Measurements from ENCODE around the gene RBX1. TPM values are rescaled to one million over a fixed set of nuclear protein-coding genes. Genes with fewer than 3 reads are reported as not detected.
A peak's percentile ranks its signal among the peaks of the same experiment; 100 is the strongest.

The RBX1 gene
- polyA plus RNA-seq, 4 donors: 38.7 to 87.4 (median 67.9) TPM

- Histone ChIP-seq H3K36me3 (ENCODE audit: control insufficient read depth in 3 of 3, insufficient read depth in 2 of 3, low read depth in 1 of 3, low read length in 3 of 3) (peaks cover 3 to 55% (median 3%) of the 10 kb centered on the region in 3 donors), H3K4me1 (ENCODE audit: control insufficient read depth in 3 of 3, insufficient read depth in 2 of 3, low read depth in 1 of 3, low read length in 2 of 3) (peaks cover 0 to 5% (median 3%) of the 10 kb centered on the region in 3 donors), H3K27ac (ENCODE audit: low read depth in 1 of 3, low read length in 2 of 3) (no peak overlapping the region), H3K4me3 (ENCODE audit: low read depth in 1 of 3, low read length in 3 of 3) (no peak overlapping the region), H3K9me3 (ENCODE audit: control insufficient read depth in 2 of 2, insufficient read depth in 1 of 2, low read depth in 1 of 2, low read length in 1 of 2) (no peaks in the 10 kb centered on the region), H3K27me3 (ENCODE audit: control insufficient read depth in 3 of 3, insufficient read depth in 3 of 3, low read length in 3 of 3) (no peaks in the 10 kb centered on the region)
- DNase-seq: no peak
- WGBS, 3 donors: 81 to 86% (median 86%) methylated on average over 7 of the region's 7 CpGs
- FAIRE-seq: no peak
Measured at GRCh38 chr22:40957601-40958000, 6.4 kb downstream of the RBX1 start.

- Histone ChIP-seq H3K27ac (ENCODE audit: low read depth in 1 of 3, low read length in 2 of 3) (no peak overlapping the region), H3K27me3 (ENCODE audit: control insufficient read depth in 3 of 3, insufficient read depth in 3 of 3, low read length in 3 of 3) (no peaks in the 10 kb centered on the region), H3K4me3 (ENCODE audit: low read depth in 1 of 3, low read length in 3 of 3) (no peak overlapping the region), H3K4me1 (ENCODE audit: control insufficient read depth in 3 of 3, insufficient read depth in 2 of 3, low read depth in 1 of 3, low read length in 2 of 3) (peaks cover 0 to 3% (median 2%) of the 10 kb centered on the region in 3 donors), H3K9me3 (ENCODE audit: control insufficient read depth in 2 of 2, insufficient read depth in 1 of 2, low read depth in 1 of 2, low read length in 1 of 2) (no peaks in the 10 kb centered on the region), H3K36me3 (ENCODE audit: control insufficient read depth in 3 of 3, insufficient read depth in 2 of 3, low read depth in 1 of 3, low read length in 3 of 3) (peaks cover 3 to 62% (median 3%) of the 10 kb centered on the region in 3 donors)
- DNase-seq (no peak), FAIRE-seq (no peak)
- 68 to 77% (median 72%) methylated on average over 2 of the region's 2 CpGs for WGBS, 3 donors
Measured at GRCh38 chr22:40958299-40958698, 7.1 kb downstream of the RBX1 start.

- H3K36me3 ChIP-seq (ENCODE audit: control insufficient read depth in 3 of 3, insufficient read depth in 2 of 3, low read depth in 1 of 3, low read length in 3 of 3): peaks cover 0 to 66% (median 3%) of the 10 kb centered on the region in 3 donors
Measured at GRCh38 chr22:40960145-40960544, 9.0 kb downstream of the RBX1 start.

GRCh38 chr22:40965936-40966725, 15.0 kb downstream of the RBX1 start:
- DNase-seq (peak; percentile 13 to 21), FAIRE-seq (no peak)
- Histone ChIP-seq H3K9me3 (ENCODE audit: control insufficient read depth in 2 of 2, insufficient read depth in 1 of 2, low read depth in 1 of 2, low read length in 1 of 2) (no peaks in the 10 kb centered on the region), H3K27ac (ENCODE audit: low read depth in 1 of 3, low read length in 2 of 3) (peak overlapping the region in 1 of 3 donors; percentile 7), H3K4me1 (ENCODE audit: control insufficient read depth in 3 of 3, insufficient read depth in 2 of 3, low read depth in 1 of 3, low read length in 2 of 3) (no peaks in the 10 kb centered on the region), H3K4me3 (ENCODE audit: low read depth in 1 of 3, low read length in 3 of 3) (no peak overlapping the region), H3K27me3 (ENCODE audit: control insufficient read depth in 3 of 3, insufficient read depth in 3 of 3, low read length in 3 of 3) (no peaks in the 10 kb centered on the region), H3K36me3 (ENCODE audit: control insufficient read depth in 3 of 3, insufficient read depth in 2 of 3, low read depth in 1 of 3, low read length in 3 of 3) (peaks cover 2 to 67% (median 6%) of the 10 kb centered on the region in 3 donors)
- WGBS, 3 donors: 84 to 90% (median 89%) methylated on average over 8 of the region's 8 CpGs

More at GRCh38 chr22:40960145-40960544, 9.0 kb downstream of the RBX1 start:
- Histone ChIP-seq H3K4me3 (ENCODE audit: low read depth in 1 of 3, low read length in 3 of 3) (peak overlapping the region in 1 of 3 donors; percentile 5), H3K27me3 (ENCODE audit: control insufficient read depth in 3 of 3, insufficient read depth in 3 of 3, low read length in 3 of 3) (no peaks in the 10 kb centered on the region), H3K4me1 (ENCODE audit: control insufficient read depth in 3 of 3, insufficient read depth in 2 of 3, low read depth in 1 of 3, low read length in 2 of 3) (no peaks in the 10 kb centered on the region), H3K27ac (ENCODE audit: low read depth in 1 of 3, low read length in 2 of 3) (no peak overlapping the region), H3K9me3 (ENCODE audit: control insufficient read depth in 2 of 2, insufficient read depth in 1 of 2, low read depth in 1 of 2, low read length in 1 of 2) (no peaks in the 10 kb centered on the region)
- WGBS, 3 donors: 80 to 90% (median 88%) methylated on average over 2 of the region's 2 CpGs
- DNase-seq (no peak), FAIRE-seq (no peak)

- H3K27me3 ChIP-seq (ENCODE audit: control insufficient read depth in 3 of 3, insufficient read depth in 3 of 3, low read length in 3 of 3): no peaks in the 10 kb centered on the region
- FAIRE-seq (no peak), DNase-seq (no peak)
- no peaks in the 10 kb centered on the region for H3K4me1 ChIP-seq (ENCODE audit: control insufficient read depth in 3 of 3, insufficient read depth in 2 of 3, low read depth in 1 of 3, low read length in 2 of 3)
- WGBS, 3 donors: 85 to 89% (median 86%) methylated on average over 7 of the region's 7 CpGs
- no peak overlapping the region for H3K4me3 ChIP-seq (ENCODE audit: low read depth in 1 of 3, low read length in 3 of 3)
- H3K27ac ChIP-seq (ENCODE audit: low read depth in 1 of 3, low read length in 2 of 3): no peak overlapping the region
- peaks cover 2 to 65% (median 6%) of the 10 kb centered on the region in 3 donors for H3K36me3 ChIP-seq (ENCODE audit: control insufficient read depth in 3 of 3, insufficient read depth in 2 of 3, low read depth in 1 of 3, low read length in 3 of 3)
- no peaks in the 10 kb centered on the region for H3K9me3 ChIP-seq (ENCODE audit: control insufficient read depth in 2 of 2, insufficient read depth in 1 of 2, low read depth in 1 of 2, low read length in 1 of 2)
Measured at GRCh38 chr22:40966726-40967085, 15.5 kb downstream of the RBX1 start.

GRCh38 chr22:40967111-40967760, 16.1 kb downstream of the RBX1 start:
- H3K36me3 ChIP-seq (ENCODE audit: control insufficient read depth in 3 of 3, insufficient read depth in 2 of 3, low read depth in 1 of 3, low read length in 3 of 3): peaks cover 2 to 65% (median 4%) of the 10 kb centered on the region in 3 donors
- no peaks in the 10 kb centered on the region for H3K4me1 ChIP-seq (ENCODE audit: control insufficient read depth in 3 of 3, insufficient read depth in 2 of 3, low read depth in 1 of 3, low read length in 2 of 3)
- FAIRE-seq: no peak
- 80 to 96% (median 89%) methylated on average over 8 of the region's 8 CpGs for WGBS, 3 donors
- H3K4me3 ChIP-seq (ENCODE audit: low read depth in 1 of 3, low read length in 3 of 3): no peak overlapping the region
- DNase-seq: no peak
- no peaks in the 10 kb centered on the region for H3K9me3 ChIP-seq (ENCODE audit: control insufficient read depth in 2 of 2, insufficient read depth in 1 of 2, low read depth in 1 of 2, low read length in 1 of 2)
- H3K27me3 ChIP-seq (ENCODE audit: control insufficient read depth in 3 of 3, insufficient read depth in 3 of 3, low read length in 3 of 3): no peaks in the 10 kb centered on the region
- no peak overlapping the region for H3K27ac ChIP-seq (ENCODE audit: low read depth in 1 of 3, low read length in 2 of 3)

- Histone ChIP-seq H3K27ac (ENCODE audit: low read depth in 1 of 3, low read length in 2 of 3) (no peak overlapping the region), H3K9me3 (ENCODE audit: control insufficient read depth in 2 of 2, insufficient read depth in 1 of 2, low read depth in 1 of 2, low read length in 1 of 2) (no peaks in the 10 kb centered on the region), H3K4me1 (ENCODE audit: control insufficient read depth in 3 of 3, insufficient read depth in 2 of 3, low read depth in 1 of 3, low read length in 2 of 3) (no peaks in the 10 kb centered on the region), H3K4me3 (ENCODE audit: low read depth in 1 of 3, low read length in 3 of 3) (no peak overlapping the region), H3K27me3 (ENCODE audit: control insufficient read depth in 3 of 3, insufficient read depth in 3 of 3, low read length in 3 of 3) (no peaks in the 10 kb centered on the region), H3K36me3 (ENCODE audit: control insufficient read depth in 3 of 3, insufficient read depth in 2 of 3, low read depth in 1 of 3, low read length in 3 of 3) (peaks cover 2 to 36% (median 6%) of the 10 kb centered on the region in 3 donors)
- DNase-seq: no peak
- no peak for FAIRE-seq
- 96 to 98% (median 97%) methylated on average over 6 of the region's 6 CpGs for WGBS, 3 donors
Measured at GRCh38 chr22:40972587-40972986, 21.4 kb downstream of the RBX1 start.

GRCh38 chr22:40973144-40973543, 22.0 kb downstream of the RBX1 start:
- no peak overlapping the region for H3K27ac ChIP-seq (ENCODE audit: low read depth in 1 of 3, low read length in 2 of 3)
- H3K27me3 ChIP-seq (ENCODE audit: control insufficient read depth in 3 of 3, insufficient read depth in 3 of 3, low read length in 3 of 3): no peaks in the 10 kb centered on the region
- peaks cover 1 to 30% (median 6%) of the 10 kb centered on the region in 3 donors for H3K36me3 ChIP-seq (ENCODE audit: control insufficient read depth in 3 of 3, insufficient read depth in 2 of 3, low read depth in 1 of 3, low read length in 3 of 3)
- FAIRE-seq (no peak), DNase-seq (no peak)
- H3K9me3 ChIP-seq (ENCODE audit: control insufficient read depth in 2 of 2, insufficient read depth in 1 of 2, low read depth in 1 of 2, low read length in 1 of 2): no peaks in the 10 kb centered on the region
- H3K4me3 ChIP-seq (ENCODE audit: low read depth in 1 of 3, low read length in 3 of 3): no peak overlapping the region
- no peaks in the 10 kb centered on the region for H3K4me1 ChIP-seq (ENCODE audit: control insufficient read depth in 3 of 3, insufficient read depth in 2 of 3, low read depth in 1 of 3, low read length in 2 of 3)
- WGBS, 3 donors: 95 to 100% (median 96%) methylated on average over 13 of the region's 13 CpGs

Measured in small intestine (tissue), 7 donors.